NB4 (cell line): ENCODE measurements around the gene SEMA3G.
A peak's percentile ranks its signal among the peaks of the same experiment; 100 is the strongest.

Source experiments
- DNase-seq: peaks from one replicate; pipeline ENCODE4 v3.0.0; 2010; ENCODE audit warnings: low read depth
- H3K4me3 ChIP-seq: one replicate; pipeline ENCODE4 v1.5.1; 2011; ENCODE audit warnings: mild to moderate bottlenecking, low read depth, low read length, moderate library complexity
- CTCF ChIP-seq: IDR thresholded peaks from one replicate; pipeline ENCODE4 v1.5.1; 2012; ENCODE audit warnings: low read depth, low read length
- MAX ChIP-seq: IDR thresholded peaks from 2 replicates; pipeline ENCODE4 v1.6.1; 2011; ENCODE audit warnings: low read depth, low read length
- MYC ChIP-seq: IDR thresholded peaks from 2 replicates; pipeline ENCODE4 v1.6.1; 2011; ENCODE audit warnings: low read depth, low read length
- POLR2A ChIP-seq: IDR thresholded peaks from 2 replicates; pipeline ENCODE4 v1.6.1; 2011; ENCODE audit warnings: mild to moderate bottlenecking; ENCODE audit not compliant: insufficient read length; ENCODE audit errors: extremely low read depth

The SEMA3G gene

GRCh38 chr3:52437326-52438103 is 7.4 kb downstream of the SEMA3G start:
- DNase-seq, result no peak
- TF ChIP-seq CTCF, result no peak
- TF ChIP-seq MAX, result no peak
- TF ChIP-seq MYC, result no peak
- TF ChIP-seq POLR2A, result no peak
- H3K4me3 ChIP-seq, result no peak overlapping the region

- no peak overlapping the region for H3K4me3 ChIP-seq
- TF ChIP-seq MYC (no peak), MAX (peak; percentile 14), POLR2A (no peak)
- peak; percentile 95 for DNase-seq
Observed at GRCh38 chr3:52436500-52437149, 8.3 kb downstream of the SEMA3G start.

GRCh38 chr3:52435246-52436101 is 9.4 kb downstream of the SEMA3G start:
- TF ChIP-seq CTCF, result no peak
- no peak for TF ChIP-seq MAX
- no peak for TF ChIP-seq MYC
- no peak for TF ChIP-seq POLR2A
- H3K4me3 ChIP-seq, result no peak overlapping the region
- peak; percentile 63 for DNase-seq

GRCh38 chr3:52434491-52435115 is 10.3 kb downstream of the SEMA3G start:
- TF ChIP-seq POLR2A (no peak), CTCF (no peak), MAX (no peak), MYC (no peak)
- H3K4me3 ChIP-seq, result no peak overlapping the region
- no peak for DNase-seq

- no peak overlapping the region for H3K4me3 ChIP-seq
- TF ChIP-seq POLR2A, result no peak
- no peak for TF ChIP-seq CTCF
- TF ChIP-seq MAX, result no peak
- TF ChIP-seq MYC, result no peak
- no peak for DNase-seq
Observed at GRCh38 chr3:52433996-52434479, 10.9 kb downstream of the SEMA3G start.
